ENCODE data around the gene ZNF14. TPM values are rescaled to one million over a fixed set of nuclear protein-coding genes. Genes with fewer than 3 reads are reported as not detected.
"Not testable (repeated sequence)": the region's sequence is repeated elsewhere in the genome, so short reads cannot be mapped to it uniquely, and the experiment has no call there.

The ZNF14 gene
- total RNA-seq, 1 donor from 2014 or later, result 5.3 TPM

DNA sequence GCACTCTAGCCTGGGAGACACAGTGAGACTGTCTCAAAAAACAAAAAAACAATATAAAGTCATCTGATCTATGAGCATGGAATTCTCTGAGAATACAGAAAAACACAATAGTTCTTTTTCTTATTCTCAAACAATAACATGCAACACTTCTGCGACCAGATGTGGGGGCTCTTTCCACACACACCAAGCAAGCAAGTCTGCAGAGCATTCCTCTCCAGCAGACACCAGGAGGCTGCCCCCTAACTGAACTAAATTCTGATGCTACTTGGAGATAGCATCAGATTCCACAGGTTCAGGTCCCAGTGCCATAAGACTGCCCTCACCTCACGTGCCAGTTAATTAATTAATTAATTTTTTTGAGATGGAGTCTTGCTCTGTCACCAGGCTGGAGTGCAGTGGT, 36.5 kb downstream of the ZNF14 start:
- no peaks in the 10 kb centered on the region for H3K27me3 Mint-ChIP-seq (ENCODE audit: unreplicated experiment)
- H3K27ac Mint-ChIP-seq (ENCODE audit: unreplicated experiment), result no peak overlapping the region
- H3K4me1 Mint-ChIP-seq (ENCODE audit: unreplicated experiment), result no peaks in the 10 kb centered on the region
- H3K9me3 Mint-ChIP-seq (ENCODE audit: unreplicated experiment), result peaks cover 23% of the 10 kb centered on the region
- peaks cover 20% of the 10 kb centered on the region for H3K36me3 Mint-ChIP-seq (ENCODE audit: unreplicated experiment)
- no peak overlapping the region for H3K4me3 Mint-ChIP-seq (ENCODE audit: unreplicated experiment)
- DNase-seq (ENCODE audit: extremely low spot score, unreplicated experiment), result peak; percentile 17
- TF ChIP-seq, protein P1, sequence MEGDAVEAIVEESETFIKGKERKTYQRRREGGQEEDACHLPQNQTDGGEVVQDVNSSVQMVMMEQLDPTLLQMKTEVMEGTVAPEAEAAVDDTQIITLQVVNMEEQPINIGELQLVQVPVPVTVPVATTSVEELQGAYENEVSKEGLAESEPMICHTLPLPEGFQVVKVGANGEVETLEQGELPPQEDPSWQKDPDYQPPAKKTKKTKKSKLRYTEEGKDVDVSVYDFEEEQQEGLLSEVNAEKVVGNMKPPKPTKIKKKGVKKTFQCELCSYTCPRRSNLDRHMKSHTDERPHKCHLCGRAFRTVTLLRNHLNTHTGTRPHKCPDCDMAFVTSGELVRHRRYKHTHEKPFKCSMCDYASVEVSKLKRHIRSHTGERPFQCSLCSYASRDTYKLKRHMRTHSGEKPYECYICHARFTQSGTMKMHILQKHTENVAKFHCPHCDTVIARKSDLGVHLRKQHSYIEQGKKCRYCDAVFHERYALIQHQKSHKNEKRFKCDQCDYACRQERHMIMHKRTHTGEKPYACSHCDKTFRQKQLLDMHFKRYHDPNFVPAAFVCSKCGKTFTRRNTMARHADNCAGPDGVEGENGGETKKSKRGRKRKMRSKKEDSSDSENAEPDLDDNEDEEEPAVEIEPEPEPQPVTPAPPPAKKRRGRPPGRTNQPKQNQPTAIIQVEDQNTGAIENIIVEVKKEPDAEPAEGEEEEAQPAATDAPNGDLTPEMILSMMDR (IDR thresholded peaks at IDR 0.05), result no peak

- DNase-seq (ENCODE audit: extremely low spot score, unreplicated experiment), result no peak
- H3K36me3 Mint-ChIP-seq (ENCODE audit: unreplicated experiment), result peaks cover 3% of the 10 kb centered on the region
- TF ChIP-seq, protein P1 (IDR thresholded peaks at IDR 0.05), result no peak
- H3K27ac Mint-ChIP-seq (ENCODE audit: unreplicated experiment), result no peak overlapping the region
- H3K4me1 Mint-ChIP-seq (ENCODE audit: unreplicated experiment), result no peaks in the 10 kb centered on the region
- H3K4me3 Mint-ChIP-seq (ENCODE audit: unreplicated experiment), result no peak overlapping the region
- peaks cover 4% of the 10 kb centered on the region for H3K9me3 Mint-ChIP-seq (ENCODE audit: unreplicated experiment)
- no peaks in the 10 kb centered on the region for H3K27me3 Mint-ChIP-seq (ENCODE audit: unreplicated experiment)
These were observed 41.2 kb downstream of the ZNF14 start for GRCh38 chr19:19691683-19692082.

- H3K27me3 Mint-ChIP-seq (ENCODE audit: unreplicated experiment); H3K36me3 Mint-ChIP-seq (ENCODE audit: unreplicated experiment); H3K9me3 Mint-ChIP-seq (ENCODE audit: unreplicated experiment); H3K27ac Mint-ChIP-seq (ENCODE audit: unreplicated experiment); H3K4me3 Mint-ChIP-seq (ENCODE audit: unreplicated experiment); H3K4me1 Mint-ChIP-seq (ENCODE audit: unreplicated experiment); DNase-seq (ENCODE audit: extremely low spot score, unreplicated experiment): not testable (repeated sequence)
These were observed 43.9 kb downstream of the ZNF14 start for GRCh38 chr19:19689023-19689422.

DNA sequence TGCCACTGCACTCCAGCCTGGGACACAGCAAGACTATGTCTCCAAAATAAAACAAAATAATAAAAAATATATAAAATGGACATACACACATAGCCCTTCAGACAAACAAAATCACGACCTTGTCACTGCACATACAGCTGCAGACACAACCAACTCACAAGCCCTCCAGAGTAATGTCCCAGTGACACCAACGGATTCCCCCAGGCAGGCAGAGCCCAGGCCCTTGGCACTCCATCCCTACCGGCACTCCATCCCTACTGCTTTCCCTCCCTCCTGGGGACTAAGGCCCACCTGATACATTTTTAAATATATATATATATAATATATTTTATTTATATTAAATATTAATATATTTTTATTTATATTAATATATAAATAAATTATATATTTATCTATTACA, 45.8 kb downstream of the ZNF14 start:
- Mint-ChIP-seq H3K9me3 (ENCODE audit: unreplicated experiment) (peaks cover 14% of the 10 kb centered on the region), H3K4me3 (ENCODE audit: unreplicated experiment) (no peak overlapping the region), H3K4me1 (ENCODE audit: unreplicated experiment) (no peaks in the 10 kb centered on the region), H3K27me3 (ENCODE audit: unreplicated experiment) (no peaks in the 10 kb centered on the region), H3K36me3 (ENCODE audit: unreplicated experiment) (peaks cover 13% of the 10 kb centered on the region), H3K27ac (ENCODE audit: unreplicated experiment) (no peak overlapping the region)
- DNase-seq (ENCODE audit: extremely low spot score, unreplicated experiment), result no peak
- TF ChIP-seq, protein P1 (IDR thresholded peaks at IDR 0.05), result no peak

DNA sequence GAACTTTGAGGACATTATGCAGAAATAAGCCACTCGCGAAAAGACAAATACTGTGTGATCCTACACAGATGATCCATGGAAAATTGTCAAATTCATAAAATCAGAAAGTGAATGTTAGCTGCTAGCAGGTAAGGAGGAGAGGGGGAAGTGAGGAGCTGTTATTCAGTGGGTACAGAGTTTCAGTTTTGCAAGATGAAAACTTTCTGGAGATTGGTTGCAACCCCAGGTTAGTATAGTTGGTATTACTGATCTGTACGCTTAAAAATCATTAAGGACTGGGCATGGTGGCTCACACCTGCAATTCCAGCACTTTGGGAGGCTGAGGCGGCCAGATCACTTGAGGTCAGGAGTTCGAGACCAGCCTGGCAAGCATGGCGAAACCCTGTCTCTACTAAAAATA, 46.3 kb downstream of the ZNF14 start:
- Mint-ChIP-seq H3K9me3 (ENCODE audit: unreplicated experiment) (peaks cover 14% of the 10 kb centered on the region), H3K36me3 (ENCODE audit: unreplicated experiment) (peaks cover 13% of the 10 kb centered on the region)
- TF ChIP-seq, protein P1 (IDR thresholded peaks at IDR 0.05), result no peak

DNA sequence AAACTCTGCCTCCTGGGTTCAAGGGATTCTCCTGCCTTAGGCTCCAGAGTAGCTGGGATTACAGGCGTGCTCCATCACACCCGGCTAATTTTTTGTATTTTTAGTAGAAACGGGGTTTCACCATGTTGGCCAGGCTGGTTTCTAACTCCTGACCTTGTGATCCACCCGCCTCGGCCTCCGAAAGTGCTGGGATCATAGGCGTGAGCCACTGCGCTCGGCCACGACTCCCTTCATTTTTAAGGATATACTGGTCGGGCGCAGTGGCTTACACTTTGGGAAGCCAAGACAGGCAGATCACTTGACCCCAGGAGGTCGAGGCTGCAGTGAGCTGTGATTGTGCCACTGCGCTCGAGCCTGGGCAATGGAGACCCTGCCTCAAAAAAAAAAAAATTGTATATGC, 46.8 kb downstream of the ZNF14 start:
- not testable (repeated sequence) for H3K4me3 Mint-ChIP-seq (ENCODE audit: unreplicated experiment); H3K4me1 Mint-ChIP-seq (ENCODE audit: unreplicated experiment); H3K27ac Mint-ChIP-seq (ENCODE audit: unreplicated experiment); H3K27me3 Mint-ChIP-seq (ENCODE audit: unreplicated experiment); DNase-seq (ENCODE audit: extremely low spot score, unreplicated experiment)
- Mint-ChIP-seq H3K9me3 (ENCODE audit: unreplicated experiment) (peaks cover 14% of the 10 kb centered on the region), H3K36me3 (ENCODE audit: unreplicated experiment) (peaks cover 17% of the 10 kb centered on the region)

More for the DNA sequence above, 46.3 kb downstream of the ZNF14 start:
- no peak overlapping the region for H3K4me3 Mint-ChIP-seq (ENCODE audit: unreplicated experiment)
- H3K27ac Mint-ChIP-seq (ENCODE audit: unreplicated experiment), result no peak overlapping the region
- H3K4me1 Mint-ChIP-seq (ENCODE audit: unreplicated experiment), result no peaks in the 10 kb centered on the region
- DNase-seq (ENCODE audit: extremely low spot score, unreplicated experiment), result no peak
- H3K27me3 Mint-ChIP-seq (ENCODE audit: unreplicated experiment), result no peaks in the 10 kb centered on the region

Measured in osteocyte (in vitro differentiated cells).